Ramos (cell line): Measurements from ENCODE around the gene SIGLEC1.

ENCODE experiments used
- in situ Hi-C: fragments of 300-500 bp; cut with MboI; formaldehyde crosslinking; loops from one replicate; pipeline ENCODE4 v1.14.3; 2022; ENCODE audit warnings: low sequenced_read_pairs; ENCODE audit not compliant: unreplicated experiment

The SIGLEC1 gene

GRCh38 chr20:3702611-3703391, 9.6 kb downstream of the SIGLEC1 start:
- in situ Hi-C loops, result no loop called here

GRCh38 chr20:3701061-3701998, 11.1 kb downstream of the SIGLEC1 start:
- in situ Hi-C loops, result no loop called here

GRCh38 chr20:3699037-3699436, 13.4 kb downstream of the SIGLEC1 start:
- in situ Hi-C loops, result no loop called here

GRCh38 chr20:3698591-3699001, 13.8 kb downstream of the SIGLEC1 start:
- in situ Hi-C loops, result no loop called here

- in situ Hi-C loops, result no loop called here
Observed at GRCh38 chr20:3697588-3698305, 14.7 kb downstream of the SIGLEC1 start.

GRCh38 chr20:3696745-3697587, 15.4 kb downstream of the SIGLEC1 start:
- in situ Hi-C loops, result no loop called here

- in situ Hi-C loops, result no loop called here
Observed at GRCh38 chr20:3696200-3696599, 16.2 kb downstream of the SIGLEC1 start.

GRCh38 chr20:3694864-3695263, 17.5 kb downstream of the SIGLEC1 start:
- in situ Hi-C loops, result no loop called here

GRCh38 chr20:3693376-3693775, 19.0 kb downstream of the SIGLEC1 start:
- in situ Hi-C loops, result no loop called here

- in situ Hi-C loops, result no loop called here
Observed at GRCh38 chr20:3692706-3693294, 19.6 kb downstream of the SIGLEC1 start.

- in situ Hi-C loops, result no loop called here
Observed at GRCh38 chr20:3691897-3692296, 20.5 kb downstream of the SIGLEC1 start.

- in situ Hi-C loops, result no loop called here
Observed at GRCh38 chr20:3691306-3691705, 21.1 kb downstream of the SIGLEC1 start.

GRCh38 chr20:3690413-3690812, 22.0 kb downstream of the SIGLEC1 start:
- in situ Hi-C loops, result no loop called here

GRCh38 chr20:3689978-3690377, 22.4 kb downstream of the SIGLEC1 start:
- in situ Hi-C loops, result no loop called here

GRCh38 chr20:3687655-3688054, 24.7 kb downstream of the SIGLEC1 start:
- in situ Hi-C loops, result no loop called here

- in situ Hi-C loops, result no loop called here
Observed at GRCh38 chr20:3686867-3687321, 25.5 kb downstream of the SIGLEC1 start.

- in situ Hi-C loops, result no loop called here
Observed at GRCh38 chr20:3686421-3686820, 26.0 kb downstream of the SIGLEC1 start.

GRCh38 chr20:3685341-3685740, 27.1 kb downstream of the SIGLEC1 start:
- in situ Hi-C loops, result no loop called here
